Fibroblast of mammary gland (primary cell): ENCODE results near the gene ACOT12.
A peak's percentile ranks its signal among the peaks of the same experiment; 100 is the strongest.

Experiments
- DNase-seq: peaks from one replicate; pipeline ENCODE4 v3.0.0-alpha.2; 2010; ENCODE audit warnings: low read depth
- H3K4me3 ChIP-seq: 2 replicates; pipeline ENCODE4 v1.5.1; 2011; ENCODE audit warnings: low read depth, mild to moderate bottlenecking, low read length, moderate library complexity; ENCODE audit not compliant: control insufficient read depth
- CTCF ChIP-seq: conservative IDR thresholded peaks from 2 replicates; pipeline ENCODE4 v1.5.1; 2011; ENCODE audit warnings: low read depth, low read length, inconsistent platforms; ENCODE audit not compliant: control insufficient read depth, insufficient read depth

ACOT12 gene

GRCh38 chr5:81400375-81400774, 6.4 kb upstream of the ACOT12 start:
- TF ChIP-seq CTCF: no peak
- DNase-seq: no peak
- no peak overlapping the region for H3K4me3 ChIP-seq

GRCh38 chr5:81398741-81399140, 4.8 kb upstream of the ACOT12 start:
- H3K4me3 ChIP-seq: no peak overlapping the region
- no peak for TF ChIP-seq CTCF
- no peak for DNase-seq

GRCh38 chr5:81397176-81397575, 3.2 kb upstream of the ACOT12 start:
- no peak for TF ChIP-seq CTCF
- H3K4me3 ChIP-seq: no peak overlapping the region
- peak; percentile 50 for DNase-seq

GRCh38 chr5:81395262-81395661, 1.3 kb upstream of the ACOT12 start:
- H3K4me3 ChIP-seq: no peak overlapping the region
- no peak for TF ChIP-seq CTCF
- DNase-seq: no peak

GRCh38 chr5:81393430-81393782, 528 bp downstream of the ACOT12 start:
- TF ChIP-seq CTCF: peak; percentile 2
- DNase-seq: no peak
- peak overlapping the region; percentile 42 for H3K4me3 ChIP-seq

GRCh38 chr5:81389025-81389424, 4.9 kb downstream of the ACOT12 start:
- H3K4me3 ChIP-seq: no peak overlapping the region
- DNase-seq: no peak
- no peak for TF ChIP-seq CTCF

- TF ChIP-seq CTCF: no peak
- H3K4me3 ChIP-seq: no peak overlapping the region
- no peak for DNase-seq
Measured at GRCh38 chr5:81388169-81388568, 5.8 kb downstream of the ACOT12 start.
